HCT116 (cell line): Measurements from ENCODE around the gene FBN1. TPM values are rescaled to one million over a fixed set of nuclear protein-coding genes. Genes with fewer than 3 reads are reported as not detected.

Source experiments
- ATAC-seq: fragments of 200-7000 bp; cut with Tn5 transposase; 2 replicates; pipeline ENCODE4 v1.9.1; 2020; ENCODE audit warnings: mild to moderate bottlenecking, moderate library complexity
- BruUV-seq: library from RNA; stranded (reverse); fragments of 400-500 nt; replicated peaks from 2 replicates; lab custom pipeline; 2021; lab: Mats Ljungman, UMichigan
- CTCF ChIA-PET: fragments of 300-600 bp; sonication (Branson Sonifier 250); formaldehyde crosslinking; loops from one replicate; lab custom pipeline; 2021; ENCODE audit warnings: antibody characterized with exemption; lab: Charles Lee
- POLR2A ChIA-PET: fragments of 300-600, 350-600 bp; sonication (Branson Sonifier 250); formaldehyde crosslinking; loops from one replicate; lab custom pipeline; 2021; ENCODE audit warnings: antibody characterized with exemption; lab: Charles Lee
- RAD21 ChIA-PET, 2 experiments: fragments of 300-600 bp; sonication (Branson Sonifier 250); formaldehyde crosslinking; loops; one replicate each; lab custom pipeline; 2023; ENCODE audit warnings: low total read pairs in 2 of 2; ENCODE audit not compliant: uncharacterized antibody in 2 of 2, unreplicated experiment in 2 of 2, low non-redundant PET in 1 of 2; lab: Charles Lee
- DNase-seq: peaks from one replicate; pipeline ENCODE4 v3.0.0-alpha.2; 2010; ENCODE audit warnings: low read depth, low spot score
- H2AFZ ChIP-seq: fragments of 200-600 bp; shearing (Covaris generic), sonication (generic); 2 replicates; pipeline ENCODE4 v1.6.1; 2017; ENCODE audit warnings: low read depth, mixed run types, mixed read lengths, antibody characterized with exemption, low read length; ENCODE audit not compliant: poor library complexity, severe bottlenecking
- H3K27ac ChIP-seq: 2 replicates; pipeline ENCODE4 v1.5.1; 2012; ENCODE audit warnings: low read depth, low read length
- H3K27me3 ChIP-seq: fragments of 200-600 bp; sonication (generic); 2 replicates; pipeline ENCODE4 v1.6.1; 2016; ENCODE audit warnings: mixed run types, low read length, mixed read lengths; ENCODE audit not compliant: insufficient read depth
- H3K36me3 ChIP-seq, 2 experiments: fragments of 200-500 bp in 1 of 2; fragments of 200-600 bp in 1 of 2; sonication (Bioruptor generic) in 1 of 2; sonication (generic) in 1 of 2; 2 replicates each; pipeline versions ENCODE4 v1.5.1 to v1.6.1; 2014 to 2016; ENCODE audit warnings: low read length in 2 of 2, inconsistent platforms in 1 of 2, mixed read lengths in 1 of 2, mixed run types in 1 of 2; ENCODE audit not compliant: insufficient read depth in 2 of 2, control insufficient read depth in 1 of 2
- H3K4me1 ChIP-seq, 2 experiments: fragments of 200-600 bp in 1 of 2; sonication (generic) in 1 of 2; 2 replicates each; pipeline versions ENCODE4 v1.5.1 to v1.6.1; 2012 to 2017; ENCODE audit warnings: low read length in 2 of 2, inconsistent platforms in 1 of 2, mild to moderate bottlenecking in 1 of 2, mixed read lengths in 1 of 2, mixed run types in 1 of 2, moderate library complexity in 1 of 2; ENCODE audit not compliant: insufficient read depth in 2 of 2, control insufficient read depth in 1 of 2
- H3K4me2 ChIP-seq: fragments of 200-600 bp; sonication (generic); 2 replicates; pipeline ENCODE4 v1.6.1; 2017; ENCODE audit warnings: mixed run types, low read length, mixed read lengths
- H3K4me3 ChIP-seq, 2 experiments: fragments of 200-600 bp in 1 of 2; sonication (generic) in 1 of 2; replicated peaks in 1 of 2; 2 replicates each; pipeline ENCODE4 v1.5.1; 2011 to 2016; ENCODE audit warnings: low read length in 2 of 2, control low read depth in 1 of 2, low read depth in 1 of 2, mild to moderate bottlenecking in 1 of 2, mixed read lengths in 1 of 2, mixed run types in 1 of 2
- H3K79me2 ChIP-seq: fragments of 200-600 bp; sonication (generic); 2 replicates; pipeline ENCODE4 v1.6.1; 2017; ENCODE audit warnings: mild to moderate bottlenecking, mixed run types, low read length, moderate library complexity, mixed read lengths; ENCODE audit not compliant: insufficient read depth
- H3K9ac ChIP-seq: fragments of 200-600 bp; sonication (generic); 2 replicates; pipeline ENCODE4 v1.6.1; 2016; ENCODE audit warnings: low read length, mixed read lengths
- H3K9me2 ChIP-seq: fragments of 200-600 bp; sonication (generic), shearing (Covaris generic); 2 replicates; pipeline ENCODE4 v1.6.1; 2017; ENCODE audit warnings: mixed run types, mild to moderate bottlenecking, moderate library complexity; ENCODE audit not compliant: insufficient read depth
- H3K9me3 ChIP-seq, 2 experiments: fragments of 200-500 bp in 1 of 2; fragments of 200-600 bp in 1 of 2; sonication (Bioruptor generic) in 1 of 2; sonication (generic) in 1 of 2; 2 replicates each; pipeline ENCODE4 v1.6.1; 2014 to 2017; ENCODE audit warnings: low read length in 2 of 2, mixed read lengths in 2 of 2, inconsistent platforms in 1 of 2, low read depth in 1 of 2, mild to moderate bottlenecking in 1 of 2, mixed run types in 1 of 2, moderate library complexity in 1 of 2; ENCODE audit not compliant: control insufficient read depth in 1 of 2, insufficient read depth in 1 of 2
- H4K20me1 ChIP-seq: fragments of 200-600 bp; sonication (generic), shearing (Covaris generic); 2 replicates; pipeline ENCODE4 v1.6.1; 2017; ENCODE audit warnings: mixed run types, mild to moderate bottlenecking, moderate library complexity; ENCODE audit not compliant: insufficient read depth
- ELF1 ChIP-seq: IDR thresholded peaks from 2 replicates; pipeline ENCODE4 v1.6.1; 2012; ENCODE audit warnings: low read depth, borderline replicate concordance
- EZH2 ChIP-seq: fragments of 200-600 bp; sonication (generic); IDR thresholded peaks from 2 replicates; pipeline ENCODE4 v1.6.1; 2017; ENCODE audit warnings: antibody characterized with exemption, mixed run types
- EZH2phosphoT487 ChIP-seq: fragments of 200-600 bp; IDR thresholded peaks from 2 replicates; pipeline ENCODE4 v1.6.1; 2018; ENCODE audit warnings: antibody characterized with exemption, borderline replicate concordance
- JUND ChIP-seq: IDR thresholded peaks from 2 replicates; pipeline ENCODE4 v1.6.1; 2012
- MAX ChIP-seq: IDR thresholded peaks from 2 replicates; pipeline ENCODE4 v1.6.1; 2012
- POLR2AphosphoS5 ChIP-seq: IDR thresholded peaks from 2 replicates; pipeline ENCODE4 v1.6.1; 2011; ENCODE audit warnings: mild to moderate bottlenecking, low read depth, low read length, moderate library complexity
- RAD21 ChIP-seq: IDR thresholded peaks from 2 replicates; pipeline ENCODE4 v1.6.1; 2012; ENCODE audit warnings: low read depth, mild to moderate bottlenecking
- REST ChIP-seq: IDR thresholded peaks from 2 replicates; pipeline ENCODE4 v1.6.1; 2012; ENCODE audit warnings: low read depth
- YY1 ChIP-seq: IDR thresholded peaks from 2 replicates; pipeline ENCODE4 v1.6.1; 2011; ENCODE audit warnings: low read length, low read depth, moderate library complexity, mild to moderate bottlenecking; ENCODE audit not compliant: insufficient replicate concordance; ENCODE audit errors: extremely low read depth
- ZBTB33 ChIP-seq: IDR thresholded peaks from 2 replicates; pipeline ENCODE4 v1.6.1; 2011; ENCODE audit warnings: mild to moderate bottlenecking, low read length, moderate library complexity; ENCODE audit not compliant: insufficient replicate concordance; ENCODE audit errors: extremely low read depth
- ZFX ChIP-seq: fragments of 450-650 bp; IDR thresholded peaks from 2 replicates; pipeline ENCODE4 v1.6.1; 2017
- intact Hi-C: fragments of 100-400 bp; cut with micrococcal nuclease; formaldehyde crosslinking; loops from 2 replicates; pipeline ENCODE4 v1.10.0; 2022
- total RNA-seq: library from RNA; stranded (reverse); gene quantifications from one replicate; pipeline ENCODE4 v1.2.1, GENCODE V29; 2021; ENCODE audit not compliant: unreplicated experiment

The FBN1 gene
- total RNA-seq, 1 experiment from 2014 or later: 1.7 TPM

GRCh38 chr15:48469271-48469670 lies 176.2 kb downstream of the FBN1 start:
- Histone ChIP-seq H3K4me3 (no peak overlapping the region), H3K4me1 (peaks cover 0 to 12% of the 10 kb centered on the region in 2 experiments; a peak in 2 of 4 replicates), H3K79me2 (no peaks in the 10 kb centered on the region), H4K20me1 (no peaks in the 10 kb centered on the region), H3K9me3 (no peaks in the 10 kb centered on the region), H3K27me3 (no peaks in the 10 kb centered on the region), H3K9ac (no peak overlapping the region), H3K27ac (no peak overlapping the region), H3K9me2 (no peaks in the 10 kb centered on the region), H3K36me3 (no peaks in the 10 kb centered on the region), H2AFZ (no peak overlapping the region), H3K4me2 (no peak overlapping the region)
- intact Hi-C loops: no loop called here
- ChIA-PET POLR2A (no interaction called here), CTCF (no interaction called here), RAD21 (no interaction called here)
- BruUV-seq: no TSS peak
- DNase-seq (no peak), ATAC-seq (no peak)
- no peak for TF ChIP-seq EZH2
- no peak for TF ChIP-seq EZH2phosphoT487
- no peak for TF ChIP-seq ZFX
- no peak for TF ChIP-seq ZBTB33
- no peak for TF ChIP-seq POLR2AphosphoS5
- no peak for TF ChIP-seq ELF1

- Histone ChIP-seq H3K9me2 (no peaks in the 10 kb centered on the region), H3K79me2 (no peaks in the 10 kb centered on the region), H3K9me3 (no peaks in the 10 kb centered on the region), H2AFZ (no peak overlapping the region), H3K27ac (no peak overlapping the region), H3K4me2 (no peak overlapping the region), H3K36me3 (no peaks in the 10 kb centered on the region), H4K20me1 (no peaks in the 10 kb centered on the region), H3K9ac (no peak overlapping the region), H3K4me1 (peaks cover 0 to 7% of the 10 kb centered on the region in 2 experiments; a peak in 2 of 4 replicates), H3K27me3 (no peaks in the 10 kb centered on the region), H3K4me3 (no peak overlapping the region)
- ChIA-PET CTCF (no interaction called here), RAD21 (no interaction called here), POLR2A (no interaction called here)
- no TSS peak for BruUV-seq
- no peak for DNase-seq
- intact Hi-C loops: no loop called here
- ATAC-seq: no peak
- TF ChIP-seq EZH2 (no peak), ZBTB33 (no peak), MAX (no peak), YY1 (no peak), JUND (no peak), RAD21 (no peak), REST (no peak), POLR2AphosphoS5 (no peak)
Measured at GRCh38 chr15:48467801-48468200, 177.7 kb downstream of the FBN1 start.
